Measurements from ENCODE around the gene TMEM143.
A peak's percentile ranks its signal among the peaks of the same experiment; 100 is the strongest.
"Not testable (repeated sequence)": the region's sequence is repeated elsewhere in the genome, so short reads cannot be mapped to it uniquely, and the experiment has no call there.

The TMEM143 gene

DNA sequence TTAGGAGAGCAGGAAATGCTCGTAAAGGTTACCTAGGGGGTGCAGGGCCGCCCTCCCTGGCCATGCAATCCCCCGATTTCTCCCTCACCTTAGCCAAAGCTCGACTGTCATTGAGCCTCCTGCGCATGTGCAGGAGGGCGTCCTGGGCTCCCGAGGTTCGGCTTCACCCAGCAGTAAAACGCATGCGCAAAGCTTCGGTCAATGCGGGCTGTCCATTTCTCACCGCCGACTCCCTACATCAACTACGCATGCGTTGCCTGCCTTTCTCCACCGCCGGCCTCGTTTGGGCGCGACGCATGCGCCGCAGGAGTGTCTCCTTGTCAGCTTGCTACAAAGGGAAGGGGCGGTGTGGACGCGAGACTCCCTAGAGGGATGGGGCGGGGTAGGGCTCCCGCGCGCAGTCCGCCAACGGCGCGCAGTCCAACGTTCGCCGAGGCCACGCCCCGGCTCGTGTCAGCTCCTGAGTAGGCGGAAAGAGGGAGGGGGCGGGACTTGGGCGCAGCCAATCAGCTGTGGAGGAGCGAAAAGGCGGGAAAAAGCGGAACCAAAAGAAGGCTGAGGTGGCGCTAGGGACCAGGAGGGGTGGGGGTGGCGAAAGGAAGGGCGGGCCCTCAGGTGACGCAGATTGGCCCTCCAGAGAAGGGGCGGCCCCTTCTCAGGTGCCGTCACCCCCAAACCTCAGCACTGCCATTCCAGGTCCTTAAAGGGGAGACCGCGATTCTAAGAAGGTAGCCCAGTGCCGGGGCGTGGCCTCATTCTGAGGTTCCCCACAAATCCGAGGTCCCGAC lies at the start of gene TMEM143, which contains the start of gene SYNGR4:
TSS of gene TMEM143 (minus strand) at position 131 of the 788 bp plus-strand sequence. CDS start at position 111, 20 bp downstream.
TSS of gene SYNGR4 (plus strand) at position 558 of the 788 bp plus-strand sequence. CDS start 1,476 bp downstream, outside the sequence.
- peak; percentile 96 for DNase-seq (ENCODE audit: low read depth)

GRCh38 chr19:48405850-48406249 lies 42.1 kb upstream of the TMEM143 start:
- DNase-seq (ENCODE audit: low read depth) = no peak

DNA sequence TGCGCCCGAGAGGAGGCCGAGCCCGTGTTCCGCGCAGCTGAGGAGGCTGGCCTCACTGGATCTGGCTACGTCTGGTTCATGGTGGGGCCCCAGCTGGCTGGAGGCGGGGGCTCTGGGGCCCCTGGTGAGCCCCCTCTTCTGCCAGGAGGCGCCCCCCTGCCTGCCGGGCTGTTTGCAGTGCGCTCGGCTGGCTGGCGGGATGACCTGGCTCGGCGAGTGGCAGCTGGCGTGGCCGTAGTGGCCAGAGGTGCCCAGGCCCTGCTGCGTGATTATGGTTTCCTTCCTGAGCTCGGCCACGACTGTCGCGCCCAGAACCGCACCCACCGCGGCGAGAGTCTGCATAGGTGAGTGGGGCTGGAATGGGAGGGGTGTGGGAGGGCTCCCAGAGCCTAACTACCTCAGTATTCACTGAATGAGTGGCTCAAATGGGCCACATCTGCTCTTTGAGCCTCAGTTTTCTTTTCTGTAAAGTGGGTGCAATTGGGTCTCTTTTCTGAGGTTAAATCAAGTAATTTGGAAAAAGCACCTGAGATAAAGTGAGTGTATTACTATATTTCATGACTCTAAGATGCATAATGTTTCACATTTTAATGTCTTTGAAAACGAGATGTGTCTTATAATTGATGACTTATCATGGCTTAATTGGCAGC lies 41.4 kb upstream of the TMEM143 start:
- DNase-seq (ENCODE audit: low read depth) = no peak

DNA sequence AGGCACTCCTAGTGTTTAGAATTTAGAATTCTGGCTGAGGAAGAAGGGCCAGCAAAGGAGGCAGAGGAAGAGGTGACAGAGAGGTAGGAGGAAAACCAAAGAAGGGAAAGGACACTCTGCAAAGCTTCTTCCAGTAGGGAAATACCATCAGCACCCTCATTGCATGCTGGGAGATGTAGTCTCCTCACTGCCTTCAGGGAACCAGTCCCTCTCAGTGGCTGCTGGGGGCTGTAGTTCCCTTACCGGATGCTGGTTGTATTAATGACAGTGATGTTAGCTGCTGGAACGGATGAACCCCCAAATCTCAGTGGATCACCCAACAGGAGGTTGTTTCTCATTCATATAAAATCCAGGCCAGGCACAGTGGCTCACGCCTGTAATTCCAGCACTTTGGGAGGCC lies 39.9 kb upstream of the TMEM143 start:
- DNase-seq (ENCODE audit: low read depth) = no peak

DNA sequence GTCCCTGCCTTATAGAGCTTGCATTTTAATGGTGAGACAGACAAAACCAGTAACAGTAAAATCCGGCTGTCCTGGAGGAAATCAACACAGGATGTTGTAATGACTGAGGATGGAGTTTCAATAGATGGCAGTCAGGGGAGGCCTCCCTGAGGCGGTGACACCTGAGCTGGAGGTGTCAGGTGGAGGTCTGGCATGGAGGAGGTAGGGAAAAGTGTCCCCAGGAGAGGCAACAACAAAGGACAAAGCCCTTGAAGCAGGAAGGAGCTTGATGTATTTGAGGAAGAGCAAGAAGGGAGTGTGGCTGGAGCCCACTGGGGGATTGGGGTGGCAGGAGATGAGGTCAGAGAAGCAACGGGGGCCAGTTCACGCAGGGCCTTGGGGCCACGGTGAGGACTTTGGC lies 37.5 kb upstream of the TMEM143 start:
- no peak for DNase-seq (ENCODE audit: low read depth)

- no peak for DNase-seq (ENCODE audit: low read depth)
Observed at GRCh38 chr19:48400018-48400742, 36.4 kb upstream of the TMEM143 start.

- DNase-seq (ENCODE audit: low read depth) = peak; percentile 79
Observed at GRCh38 chr19:48398375-48399235, 34.9 kb upstream of the TMEM143 start.

DNA sequence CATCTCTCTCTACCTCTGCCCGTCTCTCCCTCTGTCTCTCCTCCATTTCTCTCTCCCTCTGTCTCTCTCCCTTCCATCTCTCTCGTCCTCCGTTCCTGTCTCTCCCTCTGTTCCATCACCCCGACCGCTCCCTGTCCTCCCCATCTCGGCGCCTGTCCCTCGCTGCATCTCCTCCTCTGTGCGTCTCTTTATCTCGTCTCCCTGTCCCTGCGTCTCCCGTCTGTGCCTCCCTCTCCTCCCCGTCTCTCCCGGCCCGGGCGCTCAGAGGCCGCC lies 34.3 kb upstream of the TMEM143 start:
- DNase-seq (ENCODE audit: low read depth) = no peak

DNA sequence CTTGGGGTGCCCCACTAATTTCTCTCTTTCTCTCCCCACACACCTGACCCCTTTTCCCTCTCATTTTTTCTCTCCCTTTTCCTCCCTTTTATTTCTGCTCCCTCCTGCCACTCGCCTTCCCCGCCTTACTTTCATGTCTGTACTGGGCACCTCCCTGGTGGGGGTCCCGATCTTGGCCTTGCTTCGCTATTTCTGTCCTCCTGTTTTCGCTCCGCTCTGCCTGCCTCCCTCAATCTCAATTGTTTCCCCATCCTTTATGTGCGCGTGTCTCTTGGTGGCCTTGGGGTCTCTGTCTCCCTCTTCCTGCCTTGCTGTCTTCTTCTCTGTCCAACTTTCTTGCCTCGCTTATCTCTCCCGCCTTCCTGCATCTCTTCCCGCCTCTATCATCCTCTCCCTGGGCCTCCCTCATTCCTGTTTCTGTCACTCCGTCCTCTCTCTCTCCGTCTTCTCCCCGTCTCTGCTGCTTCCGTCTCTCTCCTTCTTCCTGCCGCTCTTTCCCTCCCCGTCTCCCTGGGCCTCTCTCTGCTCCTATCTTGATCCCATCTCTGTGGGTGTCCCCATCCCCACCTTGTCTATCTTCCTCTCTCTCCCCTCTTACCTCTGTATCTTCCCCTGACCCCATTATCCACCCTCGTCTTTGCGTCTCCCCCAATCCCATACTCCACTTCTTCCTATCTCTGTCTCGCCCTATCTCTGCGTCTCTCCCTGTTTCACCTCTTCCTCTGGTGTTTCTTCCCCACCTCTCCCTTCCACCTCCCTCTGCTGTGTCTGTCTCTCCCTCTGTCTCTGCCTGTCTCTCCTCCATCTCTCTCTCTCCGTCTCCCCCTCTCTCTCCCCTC lies 33.7 kb upstream of the TMEM143 start:
- DNase-seq (ENCODE audit: low read depth) = no peak

DNA sequence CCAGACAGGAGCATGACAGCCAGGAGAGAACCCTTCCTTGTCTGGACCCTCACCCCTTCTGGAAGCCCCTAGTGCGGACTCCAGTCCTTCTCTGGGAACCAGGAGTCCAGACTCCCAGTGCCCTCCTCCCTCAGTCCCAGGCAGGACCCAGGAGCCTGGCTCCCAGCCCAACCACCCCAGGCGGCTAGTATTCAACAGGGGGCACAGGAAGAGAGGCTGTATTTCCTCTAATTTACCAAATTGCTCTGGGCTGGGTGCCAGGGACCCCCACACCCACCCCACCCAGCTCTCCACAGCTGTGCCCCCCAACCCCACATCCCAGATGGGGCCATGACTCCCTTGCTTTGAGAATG lies 33.1 kb upstream of the TMEM143 start:
- no peak for DNase-seq (ENCODE audit: low read depth)

DNA sequence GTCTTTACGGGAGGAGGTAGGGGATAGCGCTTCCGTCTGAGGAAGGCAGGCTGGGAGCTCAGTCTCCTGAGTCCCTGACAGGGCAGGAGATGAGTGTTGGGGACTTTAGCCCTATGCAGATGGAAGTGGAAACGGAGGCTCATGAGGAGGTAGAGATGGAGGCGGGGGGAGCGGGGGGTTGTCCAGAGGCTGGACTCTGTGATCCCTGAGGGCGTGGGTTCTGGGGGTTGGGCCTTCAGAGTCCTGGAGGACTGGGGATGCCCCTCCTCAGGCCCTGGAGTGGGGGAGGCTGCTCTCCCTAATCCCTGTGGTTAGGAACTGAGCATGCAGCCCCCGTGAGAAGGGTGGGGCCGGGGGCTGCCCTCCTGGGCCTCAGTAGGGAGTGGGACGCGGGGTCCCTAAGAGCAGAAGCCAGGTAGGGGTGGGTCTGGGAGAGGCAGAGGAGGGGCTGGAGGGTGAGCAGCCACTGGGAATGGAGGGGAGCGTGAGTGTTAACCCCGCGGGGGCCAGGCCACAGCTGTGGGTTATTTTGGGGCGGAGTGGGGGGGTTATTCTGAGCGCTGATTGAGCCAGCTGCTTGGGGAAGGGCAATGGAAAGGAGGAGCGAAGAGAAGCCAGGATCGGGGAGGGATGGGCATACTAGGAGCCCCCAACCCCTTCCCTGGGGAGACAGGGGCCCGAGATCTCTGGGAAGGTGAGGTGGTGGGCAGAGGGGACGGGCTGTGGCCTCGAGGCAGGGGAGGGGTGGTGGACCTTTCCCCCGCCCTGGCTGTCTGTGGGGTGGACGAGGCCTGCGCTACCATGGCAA lies 32.5 kb upstream of the TMEM143 start:
- no peak for DNase-seq (ENCODE audit: low read depth)

DNA sequence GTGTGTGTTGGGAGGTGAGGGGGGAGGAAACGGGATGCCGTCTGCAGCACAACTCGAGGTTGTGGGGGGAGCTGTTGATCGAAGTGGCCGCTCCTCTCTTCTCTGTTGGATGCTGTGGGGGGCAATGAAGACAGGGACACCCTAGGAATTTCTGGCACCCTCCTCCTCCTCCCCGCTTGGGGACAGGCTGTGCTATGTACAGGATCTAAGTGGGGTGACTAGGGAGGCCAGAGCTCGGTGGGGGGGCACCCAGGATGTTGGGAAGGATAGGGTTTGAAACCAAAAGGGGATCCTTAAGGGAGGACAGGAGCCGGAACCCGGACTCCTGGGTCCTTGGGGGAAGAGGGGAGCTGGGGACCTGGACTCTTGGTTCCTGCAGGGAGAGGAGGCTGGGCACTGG lies 31.8 kb upstream of the TMEM143 start:
- DNase-seq (ENCODE audit: low read depth) = no peak

DNA sequence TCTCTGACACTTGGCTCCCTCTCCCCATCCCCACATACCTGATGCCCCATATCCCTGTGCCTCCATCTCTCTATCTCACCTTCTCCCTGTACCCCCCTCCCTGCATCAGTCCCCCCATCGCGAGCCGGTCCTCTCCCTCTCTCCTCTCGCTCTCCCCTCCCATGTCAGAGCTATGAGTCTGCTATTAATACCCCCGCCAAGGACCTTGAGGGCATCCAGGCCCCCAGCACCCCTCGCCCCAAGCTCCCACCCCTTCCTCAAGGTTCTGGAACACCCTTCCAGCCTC lies 31.4 kb upstream of the TMEM143 start:
- DNase-seq (ENCODE audit: low read depth) = no peak

DNA sequence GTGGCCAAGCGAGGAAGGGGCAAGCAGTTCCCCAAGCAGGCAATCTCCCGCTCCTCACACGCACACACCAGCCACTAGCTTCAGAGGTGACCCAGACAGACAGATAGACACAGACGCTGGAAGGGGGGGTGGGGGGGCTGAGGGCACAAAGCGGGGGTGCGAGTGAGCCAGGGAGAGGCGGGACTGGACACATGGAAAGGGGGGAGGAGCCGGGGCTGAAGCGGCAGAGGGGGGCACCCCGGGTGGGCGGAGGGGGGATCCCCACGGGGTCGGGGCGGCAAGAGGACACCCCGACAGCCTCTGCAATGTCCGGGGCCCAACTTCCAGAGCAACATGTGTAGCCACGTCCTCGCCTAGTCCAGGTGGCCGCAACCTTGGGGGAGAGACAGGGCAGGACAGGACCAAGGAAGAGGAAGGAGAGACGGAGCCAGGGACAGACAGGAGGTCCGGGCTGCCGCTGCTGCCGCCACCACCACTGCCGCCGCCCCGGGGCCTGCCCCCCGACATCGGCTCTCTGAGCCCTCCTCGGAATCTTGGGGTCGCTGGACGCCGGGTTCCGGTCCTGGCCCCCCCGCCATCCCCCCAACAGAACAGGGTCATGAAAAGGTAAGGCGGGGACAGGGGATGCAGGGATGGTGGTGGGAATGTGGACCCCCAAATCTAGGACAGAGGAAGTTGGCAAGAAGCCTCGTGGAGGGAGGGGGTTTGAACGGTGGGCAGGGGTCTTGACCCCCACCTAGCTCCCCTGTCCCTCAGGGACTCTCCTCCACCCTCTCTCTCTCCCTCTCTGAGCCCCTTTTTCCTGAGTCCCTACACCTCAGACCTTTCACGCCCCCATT lies 30.8 kb upstream of the TMEM143 start:
- no peak for DNase-seq (ENCODE audit: low read depth)

GRCh38 chr19:48393559-48394330 lies 30.0 kb upstream of the TMEM143 start, which contains the start of gene GRIN2D:
TSS of gene GRIN2D (plus strand) at chr19:48393668. CDS start at chr19:48398393, 4,725 bp downstream.
- DNase-seq (ENCODE audit: low read depth) = no peak

DNA sequence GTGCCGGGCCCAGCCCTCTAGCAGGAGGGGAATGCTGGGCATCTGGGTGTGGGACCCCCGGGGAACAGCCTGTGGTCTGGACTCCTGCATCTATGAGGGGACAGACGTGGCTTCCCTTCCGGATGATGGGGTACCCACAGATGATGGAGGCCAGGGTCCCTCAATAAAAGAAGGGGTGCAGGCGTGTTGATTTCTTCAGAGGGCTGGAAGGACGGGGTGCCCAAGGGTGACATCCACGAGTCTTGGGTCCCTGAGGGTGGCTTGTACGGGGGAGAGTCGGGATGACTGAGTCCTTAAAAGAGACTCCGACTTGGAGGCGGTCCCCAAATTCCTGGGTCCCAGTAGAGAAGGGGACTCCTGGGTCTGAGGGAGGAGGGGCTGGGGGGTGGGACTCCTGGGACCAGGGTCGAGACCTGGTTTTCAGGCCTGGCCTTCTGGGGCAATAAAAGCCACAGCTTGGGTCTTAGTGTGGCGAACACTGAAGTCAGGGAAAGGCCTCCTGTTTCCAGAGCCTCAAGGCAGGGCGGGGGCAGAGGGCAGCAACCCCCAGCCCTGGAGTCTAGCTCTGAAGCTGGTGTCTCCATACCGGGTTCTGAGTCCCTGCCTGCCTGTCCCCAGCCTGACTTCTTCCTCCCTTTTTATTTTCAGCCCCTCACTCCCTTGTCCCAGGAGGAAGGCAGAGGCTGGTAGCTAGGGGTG lies 29.3 kb upstream of the TMEM143 start:
- no peak for DNase-seq (ENCODE audit: low read depth)

GRCh38 chr19:48392006-48392344 lies 28.2 kb upstream of the TMEM143 start:
- DNase-seq (ENCODE audit: low read depth) = not testable (repeated sequence)

Data from activated T-cell treated with anti-CD3 and anti-CD28 coated beads for 24 hours (primary cell).